HG03139 (cell line): ENCODE data around the gene BARX2.

ENCODE experiments used
- ATAC-seq: cut with Tn5 transposase; IDR thresholded peaks from one replicate; pipeline ENCODE4 v1.9.1; 2021; ENCODE audit not compliant: unreplicated experiment

The BARX2 gene

DNA sequence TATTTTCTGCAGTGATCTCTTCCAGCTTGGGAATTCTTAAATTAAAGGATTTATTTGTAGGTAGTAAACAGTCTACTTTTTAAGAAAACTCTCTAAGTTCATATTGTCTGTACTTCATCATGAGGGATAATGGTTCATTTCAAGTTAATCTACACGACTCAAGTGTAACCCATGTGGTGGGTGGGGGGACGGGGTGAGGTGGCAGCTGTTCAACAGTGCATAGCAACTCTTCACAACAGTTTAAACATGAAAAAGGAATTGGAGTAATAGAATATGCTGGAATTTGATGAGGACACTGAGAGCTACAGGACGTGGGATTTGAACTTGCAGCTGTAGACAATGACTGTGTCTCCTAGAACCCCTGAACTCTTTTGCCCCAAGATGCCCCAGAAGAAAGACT, 20.8 kb downstream of the BARX2 start:
- no peak for ATAC-seq

DNA sequence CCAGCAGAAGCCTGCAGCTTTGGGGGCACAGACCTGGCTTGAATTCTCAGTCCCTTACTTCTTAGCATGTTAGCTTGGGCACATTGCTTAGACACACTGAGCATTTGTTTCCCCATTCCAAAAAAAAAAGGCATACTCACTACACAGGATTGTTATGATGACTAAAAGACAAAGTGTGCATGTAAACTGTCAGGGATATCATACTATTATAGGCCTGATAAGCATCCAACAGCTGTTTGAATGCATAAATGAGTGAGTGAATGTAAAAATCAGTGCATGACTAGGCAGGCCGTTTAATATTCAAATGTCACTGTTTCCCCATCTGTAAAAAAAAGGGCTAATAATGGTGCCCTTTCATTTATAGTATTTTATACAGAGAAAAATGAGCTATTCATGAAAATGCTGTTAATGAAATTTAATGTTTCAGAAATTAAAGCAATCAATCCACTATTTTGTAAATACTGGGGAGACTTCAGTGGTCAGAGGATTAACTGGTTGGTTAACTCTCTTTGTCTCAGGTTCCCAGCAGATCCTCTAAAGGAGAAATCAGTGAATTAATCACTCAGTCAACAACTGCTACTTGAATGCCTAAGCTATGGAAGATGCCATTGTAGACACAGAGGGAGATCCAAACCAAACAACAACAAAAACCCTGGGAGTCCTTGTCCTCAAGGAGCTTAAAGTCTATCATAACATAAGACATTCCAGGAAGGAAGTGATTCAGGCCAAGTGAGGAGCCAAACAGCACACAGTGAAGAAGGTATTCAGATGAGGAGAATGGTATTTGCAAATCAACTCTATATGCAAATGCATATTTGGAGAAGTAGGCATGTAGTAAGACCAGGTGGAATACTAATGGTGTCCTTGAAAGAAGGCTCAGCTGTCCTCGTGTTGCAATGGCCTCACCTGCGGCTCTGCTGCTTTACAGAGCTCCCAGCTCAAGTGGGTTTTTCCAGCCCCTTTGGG, 26.8 kb downstream of the BARX2 start:
- no peak for ATAC-seq

DNA sequence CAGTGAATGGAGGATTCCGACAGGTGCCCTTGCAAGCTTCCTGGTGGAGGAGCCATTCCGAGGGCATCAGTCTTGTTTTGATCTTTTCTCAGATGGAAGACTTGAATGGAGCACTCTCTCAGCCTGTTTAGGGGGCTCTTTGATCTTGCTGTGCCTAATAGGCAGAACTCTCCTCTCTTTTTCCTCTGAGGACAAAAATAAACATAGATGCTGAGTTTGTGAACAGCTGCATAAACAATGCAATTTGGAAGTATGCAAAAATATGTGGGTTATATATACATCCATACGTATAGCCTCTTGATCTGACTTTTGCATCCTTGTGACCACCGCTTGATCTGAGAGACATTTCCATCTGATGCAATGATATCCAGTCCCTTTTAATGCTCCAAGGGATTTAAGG, 29.1 kb downstream of the BARX2 start:
- ATAC-seq, result no peak

DNA sequence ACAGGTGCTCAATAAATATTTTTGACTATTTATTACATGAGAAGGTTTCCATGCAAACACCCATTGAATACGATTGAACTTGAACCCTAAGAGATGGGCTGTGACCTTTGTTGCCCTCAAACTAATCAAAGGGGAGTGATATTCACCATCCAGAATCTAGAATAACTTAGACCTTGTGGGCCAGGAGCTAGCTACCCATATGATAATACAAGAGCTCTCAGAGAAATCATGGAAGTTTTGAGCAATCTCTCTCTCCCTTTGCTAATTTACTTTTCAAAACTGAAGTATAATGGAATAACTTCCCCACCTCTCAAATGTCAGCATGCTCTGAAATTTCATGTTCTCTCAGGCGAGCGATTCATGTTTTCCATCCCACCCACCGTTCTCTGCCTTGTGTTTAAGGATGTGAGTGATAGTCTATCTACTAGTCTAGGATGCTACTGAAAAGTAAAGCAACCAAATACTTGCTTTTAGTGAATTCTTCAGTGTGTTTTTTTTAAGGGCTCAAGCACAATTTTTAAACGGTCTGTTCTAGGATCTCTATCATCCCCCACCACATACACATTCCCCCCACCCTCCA, 33.3 kb downstream of the BARX2 start:
- ATAC-seq, result no peak

DNA sequence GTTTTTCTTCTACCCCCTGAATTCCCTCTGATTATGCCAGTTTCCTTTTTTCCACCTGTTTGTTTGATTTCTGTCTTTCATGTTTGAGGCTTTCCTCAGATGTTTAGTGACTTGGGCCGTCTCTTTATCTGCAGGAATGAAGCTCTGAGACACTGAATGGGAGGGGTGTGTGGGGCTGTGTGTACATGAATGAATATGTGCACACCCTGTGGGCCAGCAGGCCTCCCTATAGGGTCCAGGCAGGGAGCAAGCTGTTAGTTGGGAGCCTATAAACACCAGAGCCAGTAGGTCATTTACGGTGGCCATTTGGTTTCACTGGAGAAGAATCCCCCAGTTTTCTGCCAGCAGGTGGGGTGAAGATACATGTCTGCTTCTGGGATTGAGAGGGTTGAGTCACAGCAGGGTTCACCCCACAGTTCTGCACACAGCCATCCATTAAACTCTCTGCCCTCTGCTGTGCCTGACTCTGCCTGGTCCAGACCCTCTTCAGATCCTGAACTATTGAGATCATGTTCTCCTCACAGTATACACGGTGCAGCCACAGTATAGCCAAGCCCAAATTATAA, 34.8 kb downstream of the BARX2 start:
- ATAC-seq, result no peak

DNA sequence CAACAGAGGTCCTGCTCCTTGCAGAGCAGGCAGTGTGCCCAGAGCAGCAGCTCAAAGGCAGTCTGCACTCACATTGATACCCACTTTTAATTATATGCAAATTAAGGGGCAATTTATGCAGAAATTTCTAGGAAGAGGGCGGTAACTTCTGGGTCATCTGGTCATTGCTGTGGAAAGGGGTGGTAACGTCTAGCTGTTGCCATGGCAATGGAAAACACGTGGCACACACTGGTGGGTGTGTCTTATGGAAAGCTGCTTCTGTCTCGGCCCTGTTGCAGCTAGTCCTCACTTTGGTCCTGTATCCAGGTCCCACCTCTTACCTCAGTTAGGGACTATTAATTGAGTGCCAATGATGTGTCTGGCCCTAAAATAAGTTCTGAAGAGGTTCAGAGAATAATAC, 36.8 kb downstream of the BARX2 start:
- no peak for ATAC-seq

DNA sequence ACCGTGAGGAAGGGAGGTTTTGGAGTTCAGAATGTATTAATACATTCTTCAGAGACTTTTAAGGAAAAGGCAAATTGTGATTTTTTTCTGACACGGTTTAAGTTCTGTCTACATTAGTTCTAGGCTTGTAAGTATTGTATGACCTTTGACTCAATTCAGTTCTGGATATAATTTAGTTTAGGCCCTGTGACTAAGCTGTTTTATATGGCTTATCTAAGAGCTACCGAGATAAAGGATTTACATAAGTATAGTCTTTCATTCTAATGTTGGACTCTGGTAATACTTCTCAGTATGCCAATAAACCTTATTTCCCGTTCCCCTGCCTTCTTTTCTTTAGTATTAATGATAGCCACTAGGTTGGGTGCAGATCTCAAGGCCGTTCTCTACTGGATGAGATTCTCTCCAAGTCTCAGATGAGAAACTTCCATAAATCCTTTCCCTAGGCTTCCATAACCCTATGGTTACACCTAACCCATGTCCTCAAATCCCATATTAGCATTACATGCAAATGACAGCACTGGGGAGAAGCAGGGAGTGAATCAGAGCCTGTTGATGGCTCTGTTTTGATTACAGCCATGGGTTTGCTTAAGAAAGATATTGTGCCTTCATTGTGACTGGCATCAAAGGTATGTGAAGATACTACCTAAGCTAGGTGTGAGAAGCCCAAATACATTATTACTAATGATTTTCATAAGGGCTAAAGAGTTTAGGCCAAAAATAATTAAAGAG, 38.7 kb downstream of the BARX2 start:
- no peak for ATAC-seq

DNA sequence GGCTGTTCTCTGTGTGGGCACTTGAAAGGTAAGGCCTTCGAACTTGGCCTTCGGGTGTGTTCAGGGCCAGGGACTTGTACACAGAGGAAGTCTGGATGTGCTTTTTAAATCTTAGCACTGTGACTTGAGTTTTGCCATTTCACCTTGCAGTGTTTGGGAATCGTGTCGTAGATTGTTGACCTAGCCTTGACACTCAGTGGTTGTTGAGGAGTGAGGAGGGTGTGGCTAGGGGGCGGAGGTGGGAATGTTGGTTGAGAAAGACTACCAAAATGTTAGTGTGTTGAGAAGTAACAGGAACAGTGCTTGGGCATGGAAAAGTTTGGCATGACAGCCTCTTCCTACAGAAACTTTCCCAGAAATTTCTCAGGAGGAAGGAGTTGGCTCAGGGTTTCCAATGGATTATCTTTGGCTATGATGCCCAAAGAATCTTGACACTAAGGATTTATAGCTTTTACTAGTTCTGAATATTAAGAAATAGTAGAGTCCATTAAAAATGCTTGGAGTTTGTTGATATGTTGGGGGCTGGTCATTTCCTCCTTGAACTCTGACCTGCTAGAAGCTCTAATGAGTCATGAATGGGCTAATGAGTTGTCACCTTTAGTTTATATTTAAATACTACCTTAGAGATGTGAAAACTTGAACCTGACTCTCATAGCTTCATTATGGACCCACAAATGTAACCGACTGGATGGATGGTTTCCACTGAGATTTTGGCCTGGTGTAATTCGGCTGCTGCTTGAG, 40.6 kb downstream of the BARX2 start:
- no peak for ATAC-seq

DNA sequence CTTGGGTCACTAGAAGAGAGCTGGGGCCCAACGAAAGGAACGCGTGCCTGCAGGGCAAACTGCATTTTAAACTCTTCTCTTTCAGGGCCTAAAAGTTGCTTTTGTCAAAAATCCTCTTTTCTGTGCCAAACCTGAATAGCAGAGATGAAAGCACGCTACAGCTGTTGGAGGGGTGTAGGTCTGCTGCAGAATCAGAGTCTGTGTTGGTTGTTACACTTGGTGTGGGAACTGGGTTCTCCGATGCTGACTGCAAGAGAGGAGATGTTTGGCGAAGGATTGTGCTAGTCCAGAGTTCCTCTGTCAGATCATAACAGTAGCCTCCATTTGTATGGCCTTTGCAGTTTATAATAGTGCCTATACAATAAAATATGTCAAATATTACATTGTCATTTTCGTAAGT, 41.8 kb downstream of the BARX2 start:
- ATAC-seq, result no peak

DNA sequence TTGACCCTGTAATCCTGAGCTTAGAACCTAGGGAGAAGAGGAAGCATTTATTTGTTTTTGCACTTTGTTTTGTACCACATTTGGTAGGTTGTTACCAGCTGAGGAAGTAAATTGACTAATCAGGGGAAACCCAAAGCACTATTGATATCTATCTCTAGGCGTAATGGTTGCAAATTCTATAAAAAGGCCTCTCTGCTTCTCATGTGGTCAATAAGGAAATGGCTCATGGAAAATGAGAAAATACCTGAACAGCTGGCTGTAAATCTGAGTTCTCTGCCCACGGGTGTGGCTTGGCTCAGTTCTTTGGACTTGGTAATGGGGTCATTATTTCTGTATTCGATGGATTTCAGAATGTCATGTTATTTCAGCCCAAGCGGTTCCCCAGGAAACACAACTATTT, 42.4 kb downstream of the BARX2 start:
- ATAC-seq, result no peak

DNA sequence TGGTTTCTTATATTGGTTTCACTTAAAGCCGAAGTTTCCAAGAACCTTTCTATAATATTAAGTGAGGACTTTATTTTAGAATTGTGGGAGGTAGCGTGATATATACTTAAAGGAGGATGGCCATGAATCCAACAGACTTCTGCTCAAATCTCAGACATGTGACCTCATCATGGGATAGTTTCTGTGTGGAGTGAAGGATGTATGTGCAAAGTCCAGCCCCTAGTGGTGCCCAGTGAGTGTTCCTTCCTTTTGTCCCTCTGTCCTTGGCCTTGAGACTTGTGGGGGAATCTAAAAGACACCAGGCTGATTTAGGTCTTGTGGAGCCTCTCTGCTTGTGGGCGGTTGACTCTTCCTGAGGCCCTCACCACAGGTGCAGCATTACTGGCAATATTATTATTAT, 43.7 kb downstream of the BARX2 start:
- ATAC-seq, result no peak

DNA sequence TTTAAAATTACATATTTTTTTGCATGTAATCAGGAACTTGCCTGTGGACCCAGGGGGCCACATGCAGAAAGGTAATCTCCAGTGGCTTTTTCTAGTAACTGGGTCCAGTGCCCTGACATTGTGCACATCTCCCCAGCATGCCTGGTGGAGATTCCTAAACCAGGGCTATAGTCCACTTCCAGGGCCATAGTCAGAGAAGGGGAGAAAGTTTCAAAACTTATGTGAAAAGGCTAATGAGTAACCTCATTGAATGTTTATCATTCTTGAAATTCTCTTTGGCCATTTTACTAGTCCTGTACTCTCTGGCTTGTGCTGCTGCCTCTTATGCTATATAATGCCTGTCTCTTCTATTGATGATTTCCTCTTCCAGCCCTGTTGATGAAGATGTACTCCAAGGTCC, 47.8 kb downstream of the BARX2 start:
- no peak for ATAC-seq

DNA sequence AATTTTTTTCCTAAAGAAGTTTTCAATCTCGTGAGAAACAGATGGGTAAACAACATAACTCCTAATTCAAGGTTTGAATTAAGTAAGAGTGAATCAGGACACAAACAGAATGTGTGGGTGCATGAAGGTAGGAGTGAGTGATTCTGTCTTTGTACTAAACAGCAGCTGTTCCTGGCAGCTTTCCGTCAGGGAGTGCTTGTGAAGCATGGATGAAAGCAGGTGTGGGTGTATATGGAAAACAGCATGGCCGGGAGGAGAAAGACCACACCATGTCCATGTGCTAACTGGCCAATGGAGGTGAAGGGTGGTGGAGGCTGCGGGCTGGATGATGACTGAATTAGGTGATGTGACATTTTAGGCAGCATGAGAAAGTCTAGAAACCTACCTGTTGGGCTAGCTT, 49.6 kb downstream of the BARX2 start:
- no peak for ATAC-seq

DNA sequence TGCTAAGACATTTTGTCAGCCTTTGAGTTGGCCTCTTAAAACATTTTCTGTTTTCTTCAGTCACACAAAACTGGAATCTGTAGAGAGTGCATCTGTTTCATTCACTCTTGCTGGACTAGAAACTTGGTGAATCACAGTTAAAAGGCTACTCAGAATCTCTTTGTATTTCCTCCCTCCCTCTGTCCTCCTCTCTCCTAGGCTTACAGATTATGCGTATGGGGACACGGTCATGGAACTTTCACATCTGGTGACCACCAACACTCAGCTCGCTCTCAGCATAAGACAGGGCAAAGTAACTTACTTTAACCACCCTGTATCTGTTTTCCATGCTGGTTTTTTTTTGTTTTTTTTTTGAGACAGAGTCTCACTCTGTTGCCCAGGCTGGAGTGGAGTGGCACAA, 50.4 kb downstream of the BARX2 start:
- ATAC-seq, result no peak

DNA sequence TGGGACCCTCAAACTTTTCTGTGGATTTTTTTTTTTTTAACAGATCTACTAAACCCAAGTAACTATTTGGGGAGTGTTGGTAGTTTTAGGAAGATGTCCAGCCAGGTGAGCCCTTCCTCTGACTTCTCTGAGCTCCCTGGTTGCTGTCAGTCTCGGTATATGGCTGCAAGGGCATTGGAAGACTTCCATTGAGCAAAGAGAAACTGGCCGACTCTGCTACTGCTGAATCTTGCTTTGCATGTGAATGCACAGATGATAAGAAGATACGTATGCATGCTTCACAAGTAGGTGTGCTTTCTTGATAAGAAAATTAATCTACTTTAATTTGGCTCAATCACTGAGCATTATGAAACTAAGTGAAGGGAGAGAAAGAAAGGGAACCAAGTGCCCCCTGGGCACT, 51.1 kb downstream of the BARX2 start:
- ATAC-seq, result no peak

DNA sequence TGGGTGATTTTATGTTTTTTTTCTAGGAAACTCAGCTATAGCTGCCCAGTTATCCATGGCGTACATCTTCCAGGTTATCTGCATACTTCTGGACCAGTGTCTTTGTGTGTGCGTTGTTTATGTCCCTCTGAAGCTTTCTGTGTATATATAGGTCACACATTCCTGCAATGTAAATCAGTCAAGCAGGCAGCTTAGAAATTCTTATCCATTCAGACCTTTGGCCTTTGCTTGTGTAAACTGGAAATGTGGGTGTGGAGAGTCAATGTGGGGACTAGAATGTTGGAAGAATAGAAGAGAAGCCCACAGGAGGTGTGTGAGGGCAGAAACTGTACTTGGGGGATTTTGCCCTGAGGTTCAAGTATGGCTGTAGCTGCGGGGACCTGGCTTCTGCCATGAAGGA, 51.7 kb downstream of the BARX2 start:
- ATAC-seq, result no peak

DNA sequence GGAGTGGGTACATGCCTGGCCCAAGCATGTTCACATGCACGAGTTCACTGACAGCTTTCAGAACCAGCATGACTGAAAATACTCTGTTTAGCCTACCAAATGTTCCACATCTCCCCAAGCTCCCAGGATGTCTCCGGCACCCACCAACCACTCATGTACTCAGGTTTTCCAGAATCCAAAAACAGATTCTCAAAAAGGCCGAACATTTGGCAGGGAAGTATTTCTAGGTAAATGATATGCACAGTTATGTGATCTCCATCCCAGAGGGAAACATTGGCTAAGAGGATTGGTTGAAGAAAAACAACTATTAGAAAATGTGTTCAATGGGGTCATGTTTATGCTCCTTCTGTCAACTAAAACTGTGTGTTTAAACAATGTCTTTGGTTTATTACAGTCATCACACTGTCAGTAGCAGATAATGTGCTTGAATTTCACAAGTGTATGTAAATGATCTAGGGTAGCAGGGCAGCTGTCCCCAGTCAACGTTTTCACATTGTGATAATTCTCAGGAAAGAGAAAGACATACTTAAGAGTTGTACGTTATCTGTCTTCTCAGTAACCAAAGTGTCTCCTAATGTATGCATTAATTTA, 52.3 kb downstream of the BARX2 start:
- ATAC-seq, result no peak

DNA sequence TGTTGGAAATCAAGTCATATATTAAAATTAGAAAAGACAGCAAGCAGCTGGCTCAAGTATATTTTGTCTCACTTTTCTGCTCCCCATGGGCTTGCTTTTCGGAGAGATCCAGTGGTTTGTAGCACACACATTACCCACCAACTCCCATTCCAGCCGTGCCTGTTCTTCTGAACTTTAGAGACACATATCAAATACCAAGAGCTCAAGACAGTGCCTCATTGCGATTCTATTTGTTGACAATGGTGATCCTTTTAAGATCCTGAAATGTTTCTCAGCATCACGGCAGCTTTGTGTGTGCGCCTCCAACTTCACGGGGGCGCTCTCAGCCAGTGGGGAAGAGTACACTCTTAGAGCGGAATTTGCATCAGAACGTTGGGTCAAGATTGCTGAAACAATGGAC, 52.9 kb downstream of the BARX2 start:
- ATAC-seq, result no peak

DNA sequence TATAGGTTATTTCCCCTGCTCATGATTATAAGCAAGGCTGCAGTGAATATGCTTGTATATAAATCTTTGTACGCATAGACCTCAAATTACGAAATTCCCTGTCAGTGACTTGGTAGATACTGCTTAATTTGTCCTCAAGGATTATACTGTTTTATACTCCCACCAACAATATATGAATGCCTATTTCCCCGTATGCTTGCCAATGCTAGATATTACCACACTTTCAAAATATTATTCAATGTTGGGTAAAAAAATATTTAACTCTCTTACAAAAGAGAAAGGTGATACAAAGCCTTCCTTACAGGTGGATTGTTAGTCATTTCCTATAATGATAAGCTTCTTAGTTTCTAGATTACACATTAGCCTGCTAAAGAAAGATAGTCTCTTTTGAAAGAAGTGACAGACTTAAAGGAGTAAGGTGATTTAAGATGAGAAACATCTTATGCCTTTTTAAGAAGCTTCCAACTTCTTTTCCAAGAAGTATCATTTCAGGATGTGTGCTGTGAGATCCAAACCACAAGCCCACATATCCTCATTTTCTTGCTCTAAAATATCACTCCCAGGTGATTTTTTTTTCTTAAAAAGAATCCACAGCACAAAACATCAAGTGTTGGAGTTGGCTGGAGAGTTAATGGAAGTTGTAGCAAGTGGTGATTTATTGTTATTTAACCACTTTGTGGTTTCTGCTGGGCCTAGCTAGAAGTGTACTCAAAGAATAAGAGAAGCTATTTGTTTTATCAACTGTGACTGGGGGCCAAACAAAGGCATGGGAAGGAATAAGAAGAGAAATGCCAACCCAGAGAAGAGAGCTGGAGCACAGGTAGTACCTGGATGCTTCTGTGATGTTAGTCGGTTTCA, 59.2 kb downstream of the BARX2 start:
- no peak for ATAC-seq
